ENCODE data around the gene B3GNT4. TPM values are rescaled to one million over a fixed set of nuclear protein-coding genes. Genes with fewer than 3 reads are reported as not detected.
"Not testable (repeated sequence)": the region's sequence is repeated elsewhere in the genome, so short reads cannot be mapped to it uniquely, and the experiment has no call there.

Gene B3GNT4
- total RNA-seq, 2 experiments from 2014 or later: not detected

DNA sequence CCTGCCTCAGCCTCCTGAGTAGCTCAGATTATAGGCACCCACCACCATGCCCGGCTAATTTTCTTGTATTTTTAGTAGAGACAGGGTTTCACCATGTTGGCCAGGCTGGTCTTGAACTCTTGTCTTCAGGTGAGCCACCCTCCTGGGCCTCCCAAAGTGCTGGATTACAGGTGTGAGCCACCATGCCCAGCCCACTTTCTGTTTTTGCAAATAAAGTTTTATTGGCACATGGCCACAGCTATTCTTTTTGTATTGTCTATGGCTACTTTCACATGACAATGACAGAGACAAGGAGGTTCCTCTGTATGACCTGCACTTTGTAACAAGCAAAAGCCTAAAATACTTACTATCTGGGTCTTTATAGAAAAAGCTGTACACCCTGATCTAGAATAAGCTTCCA, 42.0 kb downstream of the B3GNT4 start:
- TF ChIP-seq, protein P1, sequence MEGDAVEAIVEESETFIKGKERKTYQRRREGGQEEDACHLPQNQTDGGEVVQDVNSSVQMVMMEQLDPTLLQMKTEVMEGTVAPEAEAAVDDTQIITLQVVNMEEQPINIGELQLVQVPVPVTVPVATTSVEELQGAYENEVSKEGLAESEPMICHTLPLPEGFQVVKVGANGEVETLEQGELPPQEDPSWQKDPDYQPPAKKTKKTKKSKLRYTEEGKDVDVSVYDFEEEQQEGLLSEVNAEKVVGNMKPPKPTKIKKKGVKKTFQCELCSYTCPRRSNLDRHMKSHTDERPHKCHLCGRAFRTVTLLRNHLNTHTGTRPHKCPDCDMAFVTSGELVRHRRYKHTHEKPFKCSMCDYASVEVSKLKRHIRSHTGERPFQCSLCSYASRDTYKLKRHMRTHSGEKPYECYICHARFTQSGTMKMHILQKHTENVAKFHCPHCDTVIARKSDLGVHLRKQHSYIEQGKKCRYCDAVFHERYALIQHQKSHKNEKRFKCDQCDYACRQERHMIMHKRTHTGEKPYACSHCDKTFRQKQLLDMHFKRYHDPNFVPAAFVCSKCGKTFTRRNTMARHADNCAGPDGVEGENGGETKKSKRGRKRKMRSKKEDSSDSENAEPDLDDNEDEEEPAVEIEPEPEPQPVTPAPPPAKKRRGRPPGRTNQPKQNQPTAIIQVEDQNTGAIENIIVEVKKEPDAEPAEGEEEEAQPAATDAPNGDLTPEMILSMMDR (conservative IDR thresholded peaks at IDR 0.05; ENCODE audit: low read length): no peak
- no peak for TF ChIP-seq EZH2phosphoT487 (IDR thresholded peaks at IDR 0.05; ENCODE audit: borderline replicate concordance, low read depth, low read length)
- CTCF ChIA-PET (ENCODE audit: unreplicated experiment): no interaction called here
- no peak overlapping the region for H3K27ac ChIP-seq (ENCODE audit: low read depth, low read length, poor library complexity, severe bottlenecking)

DNA sequence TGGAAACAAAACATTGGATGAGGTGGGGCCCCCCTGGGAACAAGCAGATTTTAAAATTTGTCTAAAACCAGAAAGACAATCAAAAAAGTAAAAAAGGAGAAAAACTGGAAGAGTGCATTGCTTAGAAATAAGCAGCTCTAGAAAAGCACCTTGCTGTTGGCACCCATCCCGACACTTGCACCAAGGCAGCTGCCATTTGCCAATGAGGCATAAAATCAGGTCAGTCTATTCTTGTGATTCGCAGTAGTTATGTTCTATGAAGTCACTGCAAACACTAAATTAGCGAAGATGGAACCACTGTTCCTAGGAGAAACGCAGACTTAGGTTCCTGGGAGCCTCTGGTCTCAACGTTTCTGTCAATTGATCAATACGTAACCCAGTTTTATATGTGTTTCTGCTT, 46.5 kb downstream of the B3GNT4 start:
- BruUV-seq (replicated peaks): no TSS peak
- H3K9me3 ChIP-seq (ENCODE audit: low read length): no peaks in the 10 kb centered on the region
- ChIA-PET CTCF (ENCODE audit: unreplicated experiment) (no interaction called here), POLR2A (interaction anchor here (1.0 kb wide), 1 partner anchor 10 kb away, joined by 4 read pairs; no protein-coding TSS in a partner anchor)
- H2AFZ ChIP-seq (ENCODE audit: low read length): no peak overlapping the region
- no peak overlapping the region for H3K27ac ChIP-seq (ENCODE audit: low read depth, low read length, poor library complexity, severe bottlenecking)
- peaks cover 35% of the 10 kb centered on the region; the same call in 1 of the 2 replicates for H3K36me3 ChIP-seq (ENCODE audit: insufficient read depth, low read length)
- H4K20me1 ChIP-seq (ENCODE audit: insufficient read depth, low read length): no peaks in the 10 kb centered on the region
- intact Hi-C loops (cut with micrococcal nuclease; ENCODE audit: unreplicated experiment): no loop called here
- H3K79me2 ChIP-seq (ENCODE audit: insufficient read depth, low read depth, low read length): no peaks in the 10 kb centered on the region
- TF ChIP-seq, protein P1 (conservative IDR thresholded peaks at IDR 0.05; ENCODE audit: low read length): no peak
- no peak for TF ChIP-seq EZH2phosphoT487 (IDR thresholded peaks at IDR 0.05; ENCODE audit: borderline replicate concordance, low read depth, low read length)
- H3K4me2 ChIP-seq (ENCODE audit: low read length): no peak overlapping the region
- H3K4me3 ChIP-seq (ENCODE audit: low read depth, low read length, poor library complexity, severe bottlenecking): no peak overlapping the region
- H3K4me1 ChIP-seq (ENCODE audit: insufficient read depth, low read length, poor library complexity, severe bottlenecking): no peaks in the 10 kb centered on the region
- no peak for DNase-seq (ENCODE audit: low spot score)
- no peaks in the 10 kb centered on the region for H3K9me2 ChIP-seq (ENCODE audit: insufficient read depth, low read length)

More for the DNA sequence above, 42.0 kb downstream of the B3GNT4 start:
- Histone ChIP-seq H2AFZ (ENCODE audit: low read length) (no peak overlapping the region), H3K4me3 (ENCODE audit: low read depth, low read length, poor library complexity, severe bottlenecking) (no peak overlapping the region), H3K9me2 (ENCODE audit: insufficient read depth, low read length) (no peaks in the 10 kb centered on the region), H3K4me2 (ENCODE audit: low read length) (no peak overlapping the region), H4K20me1 (ENCODE audit: insufficient read depth, low read length) (no peaks in the 10 kb centered on the region), H3K4me1 (ENCODE audit: insufficient read depth, low read length, poor library complexity, severe bottlenecking) (no peaks in the 10 kb centered on the region), H3K36me3 (ENCODE audit: insufficient read depth, low read length) (peaks cover 32% of the 10 kb centered on the region; the same call in 1 of the 2 replicates), H3K9me3 (ENCODE audit: low read length) (no peaks in the 10 kb centered on the region), H3K79me2 (ENCODE audit: insufficient read depth, low read depth, low read length) (no peaks in the 10 kb centered on the region)
- BruUV-seq (replicated peaks): no TSS peak
- no peak for DNase-seq (ENCODE audit: low spot score)
- intact Hi-C loops (cut with micrococcal nuclease; ENCODE audit: unreplicated experiment): no loop called here
- POLR2A ChIA-PET: interaction anchor here (0.6 kb wide), 1 partner anchor 193 kb away, joined by 5 read pairs; no protein-coding TSS in a partner anchor

DNA sequence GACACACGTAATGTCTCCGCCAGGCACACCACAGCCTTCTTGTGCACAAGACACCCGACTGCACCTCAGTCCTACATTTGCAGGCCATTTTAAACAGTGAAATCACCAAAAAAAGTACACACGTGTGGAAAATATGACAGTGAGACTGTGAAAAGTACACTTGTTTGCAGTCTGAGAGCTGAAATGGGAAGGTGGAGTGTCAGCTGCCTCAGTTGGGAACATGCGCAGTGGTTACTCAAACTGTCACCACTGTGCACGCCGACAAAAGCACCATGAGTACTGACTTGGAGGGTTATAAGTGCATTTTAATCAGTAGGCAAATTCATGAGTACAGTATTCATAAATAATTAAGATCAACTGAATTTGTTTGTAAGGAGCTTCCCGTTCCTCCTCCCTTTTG, 47.0 kb downstream of the B3GNT4 start:
- no peak for TF ChIP-seq EZH2phosphoT487 (IDR thresholded peaks at IDR 0.05; ENCODE audit: borderline replicate concordance, low read depth, low read length)
- TF ChIP-seq, protein P1 (conservative IDR thresholded peaks at IDR 0.05; ENCODE audit: low read length): no peak
- no TSS peak for BruUV-seq (replicated peaks)
- Histone ChIP-seq H3K4me2 (ENCODE audit: low read length) (no peak overlapping the region), H3K36me3 (ENCODE audit: insufficient read depth, low read length) (peaks cover 35% of the 10 kb centered on the region; the same call in 1 of the 2 replicates), H4K20me1 (ENCODE audit: insufficient read depth, low read length) (no peaks in the 10 kb centered on the region), H3K4me3 (ENCODE audit: low read depth, low read length, poor library complexity, severe bottlenecking) (no peak overlapping the region), H2AFZ (ENCODE audit: low read length) (no peak overlapping the region), H3K9me3 (ENCODE audit: low read length) (no peaks in the 10 kb centered on the region), H3K27ac (ENCODE audit: low read depth, low read length, poor library complexity, severe bottlenecking) (no peak overlapping the region), H3K79me2 (ENCODE audit: insufficient read depth, low read depth, low read length) (no peaks in the 10 kb centered on the region), H3K9me2 (ENCODE audit: insufficient read depth, low read length) (no peaks in the 10 kb centered on the region), H3K4me1 (ENCODE audit: insufficient read depth, low read length, poor library complexity, severe bottlenecking) (no peaks in the 10 kb centered on the region)
- no peak for DNase-seq (ENCODE audit: low spot score)
- intact Hi-C loops (cut with micrococcal nuclease; ENCODE audit: unreplicated experiment): no loop called here
- CTCF ChIA-PET (ENCODE audit: unreplicated experiment): interaction anchor here (0.6 kb wide), 1 partner anchor 169 kb away, joined by 3 read pairs; no protein-coding TSS in a partner anchor
- POLR2A ChIA-PET: interaction anchor here (1.0 kb wide), 1 partner anchor 10 kb away, joined by 4 read pairs; no protein-coding TSS in a partner anchor

DNA sequence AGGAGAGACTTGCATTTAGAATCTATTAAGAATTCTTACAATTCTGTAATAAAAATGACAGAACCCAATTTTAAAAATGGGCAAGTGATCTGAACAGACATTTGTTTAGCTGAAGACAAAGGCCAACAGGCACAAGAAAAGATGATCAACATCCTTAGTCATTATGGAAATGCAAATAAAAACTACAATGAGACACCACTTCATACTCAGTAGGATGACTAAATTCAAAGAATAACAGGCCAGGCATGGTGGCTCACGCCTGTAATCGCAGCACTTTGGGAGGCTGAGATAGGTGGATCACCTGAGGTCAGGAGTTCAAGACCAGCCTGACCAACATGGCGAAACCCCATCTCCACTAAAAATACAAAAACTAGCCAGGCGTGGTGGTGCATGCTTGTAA, 55.0 kb downstream of the B3GNT4 start:
- POLR2A ChIA-PET; H3K4me3 ChIP-seq (ENCODE audit: low read depth, low read length, poor library complexity, severe bottlenecking); H3K9me3 ChIP-seq (ENCODE audit: low read length); DNase-seq (ENCODE audit: low spot score); H3K4me2 ChIP-seq (ENCODE audit: low read length); H4K20me1 ChIP-seq (ENCODE audit: insufficient read depth, low read length); H3K9me2 ChIP-seq (ENCODE audit: insufficient read depth, low read length); H3K27ac ChIP-seq (ENCODE audit: low read depth, low read length, poor library complexity, severe bottlenecking); CTCF ChIA-PET (ENCODE audit: unreplicated experiment); H3K79me2 ChIP-seq (ENCODE audit: insufficient read depth, low read depth, low read length); H2AFZ ChIP-seq (ENCODE audit: low read length); H3K4me1 ChIP-seq (ENCODE audit: insufficient read depth, low read length, poor library complexity, severe bottlenecking); BruUV-seq (replicated peaks); intact Hi-C loops (cut with micrococcal nuclease; ENCODE audit: unreplicated experiment): not testable (repeated sequence)
- H3K36me3 ChIP-seq (ENCODE audit: insufficient read depth, low read length): peaks cover 62% of the 10 kb centered on the region

All from OCI-LY7 (cell line).